Choroid plexus epithelial cell (primary cell): ENCODE data around the gene LRRC28.
A peak's percentile ranks its signal among the peaks of the same experiment; 100 is the strongest.

Experiments
- DNase-seq: peaks from one replicate; pipeline ENCODE4 v3.0.0-alpha.2; 2010; ENCODE audit warnings: low read depth
- H3K4me3 ChIP-seq: 2 replicates; pipeline ENCODE4 v1.5.1; 2011; ENCODE audit warnings: low read depth, mild to moderate bottlenecking, control low read depth, low read length, moderate library complexity
- TF ChIP-seq, protein P1 (sequence below): conservative IDR thresholded peaks from 2 replicates; pipeline ENCODE4 v1.5.1; 2011; ENCODE audit warnings: low read depth, mild to moderate bottlenecking, control low read depth, inconsistent platforms, low read length, moderate library complexity

LRRC28 gene

DNA sequence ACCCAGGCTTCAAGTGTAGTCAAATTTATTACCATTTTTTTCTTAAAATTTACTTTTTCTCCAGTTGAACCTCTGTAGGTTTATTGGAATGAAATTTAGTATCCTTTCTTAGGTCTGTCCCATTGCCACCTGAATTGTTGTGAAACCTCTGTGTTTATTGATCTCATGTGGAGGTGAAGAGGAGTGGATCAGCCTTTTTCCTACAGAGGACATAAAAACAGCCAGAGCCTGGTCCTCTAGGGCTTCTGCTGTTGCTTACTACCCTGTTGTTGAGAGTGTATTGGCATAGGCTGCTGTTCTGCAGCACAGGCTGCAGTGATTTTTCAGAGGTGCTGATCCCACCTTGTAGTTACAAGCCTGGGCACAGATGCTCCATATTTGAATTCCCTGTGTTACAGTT lies 44.6 kb downstream of the LRRC28 start:
- TF ChIP-seq, protein P1, sequence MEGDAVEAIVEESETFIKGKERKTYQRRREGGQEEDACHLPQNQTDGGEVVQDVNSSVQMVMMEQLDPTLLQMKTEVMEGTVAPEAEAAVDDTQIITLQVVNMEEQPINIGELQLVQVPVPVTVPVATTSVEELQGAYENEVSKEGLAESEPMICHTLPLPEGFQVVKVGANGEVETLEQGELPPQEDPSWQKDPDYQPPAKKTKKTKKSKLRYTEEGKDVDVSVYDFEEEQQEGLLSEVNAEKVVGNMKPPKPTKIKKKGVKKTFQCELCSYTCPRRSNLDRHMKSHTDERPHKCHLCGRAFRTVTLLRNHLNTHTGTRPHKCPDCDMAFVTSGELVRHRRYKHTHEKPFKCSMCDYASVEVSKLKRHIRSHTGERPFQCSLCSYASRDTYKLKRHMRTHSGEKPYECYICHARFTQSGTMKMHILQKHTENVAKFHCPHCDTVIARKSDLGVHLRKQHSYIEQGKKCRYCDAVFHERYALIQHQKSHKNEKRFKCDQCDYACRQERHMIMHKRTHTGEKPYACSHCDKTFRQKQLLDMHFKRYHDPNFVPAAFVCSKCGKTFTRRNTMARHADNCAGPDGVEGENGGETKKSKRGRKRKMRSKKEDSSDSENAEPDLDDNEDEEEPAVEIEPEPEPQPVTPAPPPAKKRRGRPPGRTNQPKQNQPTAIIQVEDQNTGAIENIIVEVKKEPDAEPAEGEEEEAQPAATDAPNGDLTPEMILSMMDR: no peak
- no peak for DNase-seq
- H3K4me3 ChIP-seq: no peak overlapping the region

DNA sequence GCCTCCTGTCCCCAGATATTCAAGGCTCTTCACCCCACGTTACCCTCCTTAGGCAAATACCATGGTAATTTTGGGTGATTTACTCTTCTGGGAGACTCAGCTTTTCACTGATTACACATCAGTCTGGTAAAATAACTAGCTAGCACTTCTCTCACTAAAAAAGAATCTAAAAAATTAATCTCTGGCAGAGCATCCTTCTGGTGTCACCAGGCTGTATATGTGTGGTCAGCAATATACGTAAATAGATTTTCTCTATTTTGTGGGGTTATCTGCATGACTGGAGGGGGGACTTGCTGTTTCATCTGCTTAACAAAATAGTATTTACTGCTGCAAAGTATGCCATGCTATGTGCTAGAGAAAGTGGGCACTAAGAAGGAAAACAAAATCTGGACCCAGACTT lies 45.1 kb downstream of the LRRC28 start:
- TF ChIP-seq, protein P1: no peak
- DNase-seq: no peak

DNA sequence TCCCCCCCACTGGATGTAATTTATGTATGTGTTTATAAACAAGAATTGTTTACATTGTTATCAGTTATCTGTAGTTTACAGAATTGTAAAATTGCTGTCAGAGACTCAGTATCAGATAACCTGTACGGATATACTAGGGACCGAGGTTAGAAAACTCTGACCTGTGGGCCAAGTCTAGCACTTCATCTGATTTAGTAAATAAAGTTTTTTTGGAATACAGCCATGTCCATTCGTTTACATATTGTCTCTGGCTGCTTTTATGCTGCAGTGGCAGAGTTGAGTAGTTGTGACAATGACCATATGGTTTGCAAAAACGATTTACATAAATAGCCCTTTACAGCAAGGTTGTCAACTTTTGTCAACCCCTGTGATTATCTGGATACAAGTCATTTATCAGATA lies 52.6 kb downstream of the LRRC28 start:
- DNase-seq: no peak
- H3K4me3 ChIP-seq: no peak overlapping the region
- TF ChIP-seq, protein P1: no peak

More for the DNA sequence above, 45.1 kb downstream of the LRRC28 start:
- H3K4me3 ChIP-seq: no peak overlapping the region

DNA sequence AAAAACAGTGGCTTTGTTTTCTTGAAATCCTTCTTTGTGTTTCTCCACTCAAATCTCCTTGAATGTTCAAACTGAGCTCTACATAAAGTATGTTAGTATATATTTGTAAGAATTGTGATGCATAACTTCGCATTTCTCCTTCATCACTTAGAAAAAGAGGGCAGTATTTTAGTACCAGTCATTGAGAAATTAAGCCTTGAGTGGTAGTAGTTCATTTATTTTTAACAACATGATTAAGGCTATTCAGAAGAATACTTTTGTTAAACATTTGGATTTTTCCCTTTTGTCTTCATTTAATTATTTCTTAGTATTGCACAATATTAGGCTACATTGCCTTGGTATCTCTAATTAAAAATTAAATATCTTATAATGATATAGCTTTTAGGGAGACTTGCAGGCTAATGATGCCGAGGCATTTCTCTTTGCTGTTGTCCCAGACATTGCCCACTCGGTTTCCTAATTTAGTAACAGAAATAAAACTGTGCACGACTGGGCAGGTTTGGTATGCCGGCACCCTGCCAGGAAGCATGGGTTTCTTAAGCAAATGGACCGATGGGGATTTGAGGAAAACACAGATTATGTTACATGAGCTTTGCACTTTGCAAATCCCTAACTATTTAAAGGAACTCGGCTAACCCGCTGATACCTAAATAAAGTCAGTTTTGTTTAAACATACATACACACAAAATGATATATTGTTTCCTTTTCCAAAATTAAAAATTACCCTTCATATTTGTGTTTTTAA lies 54.7 kb downstream of the LRRC28 start:
- peak overlapping the region; percentile 2 for H3K4me3 ChIP-seq
- TF ChIP-seq, protein P1: no peak
- peak; percentile 88 for DNase-seq

DNA sequence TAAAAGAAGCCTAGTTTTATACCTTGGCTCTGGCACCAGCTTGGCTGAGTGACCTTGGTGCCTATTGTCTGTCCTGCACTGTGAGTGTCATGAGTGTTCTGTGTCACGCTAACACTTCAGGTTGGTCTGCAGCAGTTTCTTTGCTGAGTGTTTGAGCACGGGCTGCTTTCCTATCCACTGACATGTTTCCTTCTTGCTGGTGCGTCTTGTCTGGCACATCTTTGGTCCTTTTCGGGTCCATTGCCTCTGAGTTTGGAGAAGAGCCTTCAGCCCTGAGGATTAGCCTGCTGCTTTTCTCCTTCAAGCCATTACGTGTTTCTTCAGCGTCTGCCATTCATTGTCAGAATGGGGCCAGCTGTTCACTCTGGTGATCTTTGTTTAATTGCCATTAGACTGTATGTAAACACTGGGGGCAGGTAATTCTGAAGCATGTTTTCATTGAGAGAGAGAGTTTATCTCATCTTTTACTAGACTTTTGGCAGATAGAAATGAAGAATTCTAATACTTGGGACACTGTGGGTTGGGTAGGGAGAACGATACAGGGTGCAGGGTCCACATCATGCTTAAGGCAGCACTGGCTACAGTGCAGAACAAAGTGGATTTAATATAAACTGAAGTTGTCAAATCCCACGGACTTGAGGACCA lies 55.5 kb downstream of the LRRC28 start:
- DNase-seq: no peak
- no peak overlapping the region for H3K4me3 ChIP-seq
- TF ChIP-seq, protein P1: no peak

DNA sequence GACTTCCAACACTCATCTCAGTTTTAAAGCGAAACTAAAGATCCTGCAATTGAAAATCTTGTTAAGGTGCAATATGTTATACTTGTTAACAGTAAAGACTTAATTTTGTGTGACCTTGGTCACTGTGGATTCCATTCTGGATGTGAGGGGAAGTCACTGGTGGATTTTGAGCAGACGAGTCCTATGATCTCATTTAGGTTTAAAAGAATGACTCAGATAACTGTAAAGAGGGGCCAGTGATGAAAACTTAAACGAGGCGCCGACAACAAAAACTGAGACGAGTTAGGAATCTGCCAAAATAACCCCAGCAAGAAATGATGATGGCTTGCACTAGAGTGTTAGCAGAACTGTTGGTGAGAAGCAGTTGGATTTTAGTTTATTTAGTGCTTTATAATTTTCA lies 56.5 kb downstream of the LRRC28 start:
- DNase-seq: no peak
- no peak overlapping the region for H3K4me3 ChIP-seq
- TF ChIP-seq, protein P1: no peak

DNA sequence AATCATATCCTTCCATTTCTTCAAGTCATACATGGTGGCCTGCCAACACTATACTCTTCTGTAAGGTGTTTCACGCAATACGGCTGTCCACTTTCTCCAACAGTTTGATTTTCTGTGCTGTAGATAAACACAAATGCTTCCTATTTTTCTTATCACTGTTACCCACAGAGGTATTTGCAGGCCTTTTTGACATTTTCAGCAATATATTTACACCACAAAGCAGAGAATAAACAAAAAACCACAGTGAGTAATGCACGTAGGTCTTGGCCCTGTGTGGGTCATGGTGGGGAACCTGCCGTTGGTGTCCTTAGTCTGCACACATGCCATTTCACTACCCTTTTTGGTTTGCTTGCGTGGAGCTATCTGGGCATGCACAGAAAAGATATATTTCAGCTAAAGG lies 59.5 kb downstream of the LRRC28 start:
- TF ChIP-seq, protein P1: no peak
- no peak for DNase-seq
- H3K4me3 ChIP-seq: no peak overlapping the region
